ENCODE results near the gene SCGN.
A peak's percentile ranks its signal among the peaks of the same experiment; 100 is the strongest.

SCGN gene, protein sequence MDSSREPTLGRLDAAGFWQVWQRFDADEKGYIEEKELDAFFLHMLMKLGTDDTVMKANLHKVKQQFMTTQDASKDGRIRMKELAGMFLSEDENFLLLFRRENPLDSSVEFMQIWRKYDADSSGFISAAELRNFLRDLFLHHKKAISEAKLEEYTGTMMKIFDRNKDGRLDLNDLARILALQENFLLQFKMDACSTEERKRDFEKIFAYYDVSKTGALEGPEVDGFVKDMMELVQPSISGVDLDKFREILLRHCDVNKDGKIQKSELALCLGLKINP

GRCh38 chr6:25652007-25652515 is at the start of gene SCGN:
SCGN (plus strand) TSS chr6:25652215; CDS start chr6:25652404, 189 bp downstream.
- peak; percentile 73 for DNase-seq

DNA sequence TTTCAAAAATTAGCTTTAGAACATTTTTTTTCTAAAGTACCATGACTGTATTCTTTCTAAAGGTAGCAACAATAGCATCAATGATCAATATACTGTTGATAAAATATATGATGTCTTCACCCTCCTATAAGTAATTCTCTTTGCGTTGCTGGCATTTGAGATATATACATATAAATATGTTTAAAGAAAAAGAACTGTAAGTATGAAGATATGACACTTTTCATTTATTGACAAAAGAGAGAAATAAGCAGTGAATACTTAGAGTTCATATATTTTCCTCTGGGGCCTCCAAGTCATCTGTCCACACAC is 49.4 kb upstream of the SCGN start:
- no peak for DNase-seq

DNA sequence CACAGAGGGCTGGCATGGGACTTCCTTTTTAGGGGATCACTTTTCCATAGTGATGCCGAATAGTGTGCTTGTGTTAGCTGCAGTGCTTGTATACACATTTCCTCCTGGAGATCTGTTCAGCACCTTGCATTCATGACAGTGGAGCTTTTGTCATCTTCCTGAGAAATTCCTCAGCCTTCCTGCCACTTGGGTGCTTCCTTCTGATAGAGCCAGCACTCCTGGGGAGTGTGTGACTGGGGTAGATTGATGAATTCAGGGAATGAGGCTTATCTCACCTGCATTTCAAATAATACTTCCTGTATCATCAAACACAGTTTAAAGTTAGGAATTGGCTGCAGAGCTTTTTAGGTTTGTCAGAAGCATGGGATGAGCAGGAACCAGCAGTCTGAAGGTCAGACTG is 48.8 kb upstream of the SCGN start:
- no peak for DNase-seq

DNA sequence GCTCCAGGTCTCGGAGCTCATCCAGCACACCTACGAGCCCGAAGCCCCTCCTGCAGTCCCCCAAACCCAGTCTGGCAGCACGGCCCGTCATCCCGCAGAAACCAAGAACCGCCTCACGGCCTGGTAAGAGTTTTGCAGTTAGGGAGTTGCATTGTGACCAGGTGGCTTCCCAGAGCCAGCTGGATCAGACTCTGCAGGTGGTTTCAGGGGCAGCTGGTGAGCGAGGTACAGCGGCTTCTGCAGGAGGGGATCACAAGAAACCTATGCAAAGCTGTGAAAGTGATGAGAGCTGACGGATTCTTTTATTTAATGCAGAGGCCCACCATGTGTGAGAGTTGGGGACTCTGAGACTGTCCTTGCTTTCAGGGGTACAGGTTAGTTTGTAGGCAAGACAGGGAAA is 45.9 kb upstream of the SCGN start:
- DNase-seq, result no peak

DNA sequence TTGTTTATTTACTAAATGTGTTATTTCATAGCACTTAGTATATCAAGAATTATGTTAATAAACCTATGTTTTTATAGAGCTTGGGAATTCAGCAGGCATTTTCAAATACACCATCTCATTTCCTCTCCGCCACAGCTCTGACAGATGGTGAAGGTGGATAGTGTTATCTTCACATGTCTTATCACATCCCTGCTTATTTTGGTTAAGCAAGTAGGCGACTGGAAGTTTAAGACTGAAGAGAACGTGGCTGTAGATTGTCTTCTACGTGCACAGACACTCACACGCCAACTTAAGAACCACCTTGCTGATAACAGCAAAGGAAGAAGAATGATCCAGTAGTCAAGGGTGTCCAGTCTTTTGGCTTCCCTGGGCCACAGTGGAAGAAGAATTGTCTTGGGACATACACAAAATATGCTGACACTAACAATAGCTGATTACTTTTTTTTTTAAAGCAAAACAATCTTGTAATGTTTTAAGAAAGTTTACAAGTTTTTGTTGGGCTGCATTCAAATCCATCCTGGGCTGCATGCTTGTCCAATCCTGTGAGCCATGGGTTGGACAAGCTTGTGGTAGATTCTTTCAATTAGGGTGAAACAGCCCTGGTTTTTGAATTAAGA is 43.3 kb upstream of the SCGN start:
- DNase-seq, result no peak

- DNase-seq, result no peak
Measured at GRCh38 chr6:25612666-25613065, 39.3 kb upstream of the SCGN start.

GRCh38 chr6:25613415-25613814 is 38.6 kb upstream of the SCGN start:
- no peak for DNase-seq

GRCh38 chr6:25614052-25614451 is 38.0 kb upstream of the SCGN start:
- DNase-seq, result no peak

GRCh38 chr6:25615471-25615870 is 36.5 kb upstream of the SCGN start:
- no peak for DNase-seq

DNA sequence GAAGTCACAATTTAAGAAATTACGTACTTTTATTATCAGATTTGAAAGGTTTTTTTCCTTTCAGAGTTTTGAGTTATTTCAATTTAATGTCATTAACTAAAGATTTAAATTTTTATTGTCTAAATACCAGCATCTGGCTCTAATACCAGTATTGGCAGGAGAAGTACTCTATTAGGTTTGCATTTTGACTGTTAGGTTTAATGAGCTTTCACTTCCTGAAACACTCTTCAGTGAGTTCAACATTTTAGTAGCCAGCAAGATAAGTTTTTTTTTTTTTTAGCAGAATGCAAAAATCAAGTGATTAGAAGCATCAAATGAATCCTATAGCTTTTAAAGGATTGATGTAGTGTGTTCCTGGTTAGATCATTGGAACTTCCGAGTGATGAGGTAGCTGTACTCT is 34.0 kb upstream of the SCGN start:
- DNase-seq, result no peak

DNA sequence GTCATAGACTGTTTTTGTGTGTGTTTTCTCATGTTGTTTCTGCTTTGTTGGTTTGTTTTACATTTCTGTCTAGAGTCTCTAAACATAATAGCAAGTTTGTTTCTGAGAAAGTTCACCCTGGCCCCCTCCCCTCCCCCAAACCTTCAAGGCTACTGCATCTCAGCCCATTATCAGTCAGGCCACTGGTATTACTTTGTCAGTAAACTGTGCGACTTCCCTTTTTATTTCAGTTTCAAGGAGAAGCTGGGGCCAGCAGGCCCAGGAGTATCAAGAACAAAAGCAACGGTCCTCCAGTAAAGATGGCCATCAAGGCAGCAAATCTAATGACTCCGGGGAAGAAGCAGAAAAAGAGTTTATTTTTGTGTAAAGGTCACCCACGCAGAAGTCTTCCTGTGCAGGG is 32.8 kb upstream of the SCGN start:
- no peak for DNase-seq

DNA sequence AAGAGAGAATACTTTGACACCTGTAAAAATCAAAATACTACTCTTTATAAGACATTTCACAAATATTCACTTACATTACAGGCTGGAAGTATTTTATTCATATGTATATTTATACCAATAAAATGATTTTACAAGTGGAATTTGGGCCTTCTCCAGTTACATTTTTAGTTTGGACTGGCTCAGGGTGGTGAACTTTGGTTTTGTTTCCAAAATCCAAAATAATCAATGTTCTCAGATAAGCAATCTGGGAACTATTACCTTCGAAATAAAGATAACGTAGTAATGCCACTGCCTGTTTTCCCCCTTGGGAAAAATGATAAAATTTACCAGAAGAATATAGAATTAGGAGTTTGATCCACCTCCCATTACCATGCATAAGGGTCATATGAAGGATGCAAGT is 31.6 kb upstream of the SCGN start:
- no peak for DNase-seq

GRCh38 chr6:25623065-25623464 is 28.9 kb upstream of the SCGN start:
- no peak for DNase-seq

DNA sequence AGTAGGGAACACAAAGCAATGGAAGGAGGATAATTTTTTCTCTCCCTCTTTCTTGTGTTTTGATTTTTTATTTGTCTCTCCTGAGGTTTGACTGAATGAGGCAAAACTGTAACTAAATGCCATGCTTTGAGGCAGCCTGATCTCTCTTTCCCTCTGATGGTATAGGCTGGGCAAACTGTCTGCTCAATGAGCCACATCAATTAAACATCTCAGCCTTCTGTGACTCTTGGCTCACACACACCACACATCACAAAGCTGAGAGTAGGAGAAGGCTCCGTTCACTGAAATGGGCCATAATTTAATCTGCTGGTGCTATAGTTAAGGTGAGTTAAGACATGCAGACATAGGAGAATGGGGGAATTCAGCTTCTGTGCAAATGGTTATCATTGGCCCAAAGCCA is 28.1 kb upstream of the SCGN start:
- no peak for DNase-seq

DNA sequence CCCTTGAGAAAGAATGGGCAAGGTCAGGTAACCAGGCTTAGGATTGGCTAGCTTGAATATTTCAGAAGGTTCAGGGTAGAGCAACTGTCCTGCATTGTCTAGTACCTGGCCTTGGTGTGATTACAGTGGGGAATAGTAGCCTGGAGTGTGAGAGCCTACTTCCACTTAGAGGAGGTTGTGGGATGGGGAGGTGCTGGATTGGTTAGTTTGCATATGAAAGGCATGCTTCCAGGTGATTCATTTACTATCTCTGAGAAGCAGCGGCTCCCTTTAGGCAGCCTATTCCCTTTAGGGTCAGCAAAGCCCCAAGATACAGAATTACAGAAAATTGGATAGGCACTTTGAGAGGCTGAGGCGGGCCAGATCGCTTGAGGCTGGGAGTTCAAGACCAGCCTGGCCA is 25.0 kb upstream of the SCGN start:
- DNase-seq, result no peak

DNA sequence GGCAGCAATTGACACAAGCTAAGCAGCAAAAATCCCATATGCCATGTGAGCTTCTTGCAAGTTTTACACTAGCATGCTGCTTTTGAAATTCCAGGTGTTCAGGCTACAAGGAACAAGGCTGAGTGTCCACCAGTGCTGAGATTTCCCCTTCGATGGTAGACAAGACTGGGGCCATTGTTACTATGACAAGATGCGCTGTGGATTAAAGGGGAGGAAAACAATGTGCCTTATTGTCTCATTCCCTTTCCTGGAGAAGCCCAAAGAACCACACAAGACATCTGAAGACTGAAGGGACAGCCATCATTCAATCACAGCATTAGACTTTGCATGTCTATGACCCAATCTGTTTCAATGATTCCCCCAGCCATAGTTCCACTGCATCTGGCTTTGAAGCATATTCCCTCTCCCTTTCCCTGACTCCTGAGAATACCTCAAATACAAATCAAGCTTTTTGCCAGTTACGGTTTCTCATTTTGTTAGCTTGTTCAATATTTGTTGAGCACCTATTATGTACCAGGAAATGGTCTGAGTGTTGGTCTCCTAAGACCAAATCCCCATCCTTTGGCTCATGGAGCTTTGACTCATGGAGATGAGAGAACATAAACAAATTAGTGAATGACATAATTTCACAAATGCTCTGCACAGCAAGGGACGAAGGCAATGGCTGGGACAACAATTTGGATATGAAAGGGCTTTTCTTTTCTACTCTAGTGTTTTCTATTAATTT is 23.4 kb upstream of the SCGN start:
- DNase-seq, result no peak

GRCh38 chr6:25629198-25629576 is 22.8 kb upstream of the SCGN start:
- no peak for DNase-seq

DNA sequence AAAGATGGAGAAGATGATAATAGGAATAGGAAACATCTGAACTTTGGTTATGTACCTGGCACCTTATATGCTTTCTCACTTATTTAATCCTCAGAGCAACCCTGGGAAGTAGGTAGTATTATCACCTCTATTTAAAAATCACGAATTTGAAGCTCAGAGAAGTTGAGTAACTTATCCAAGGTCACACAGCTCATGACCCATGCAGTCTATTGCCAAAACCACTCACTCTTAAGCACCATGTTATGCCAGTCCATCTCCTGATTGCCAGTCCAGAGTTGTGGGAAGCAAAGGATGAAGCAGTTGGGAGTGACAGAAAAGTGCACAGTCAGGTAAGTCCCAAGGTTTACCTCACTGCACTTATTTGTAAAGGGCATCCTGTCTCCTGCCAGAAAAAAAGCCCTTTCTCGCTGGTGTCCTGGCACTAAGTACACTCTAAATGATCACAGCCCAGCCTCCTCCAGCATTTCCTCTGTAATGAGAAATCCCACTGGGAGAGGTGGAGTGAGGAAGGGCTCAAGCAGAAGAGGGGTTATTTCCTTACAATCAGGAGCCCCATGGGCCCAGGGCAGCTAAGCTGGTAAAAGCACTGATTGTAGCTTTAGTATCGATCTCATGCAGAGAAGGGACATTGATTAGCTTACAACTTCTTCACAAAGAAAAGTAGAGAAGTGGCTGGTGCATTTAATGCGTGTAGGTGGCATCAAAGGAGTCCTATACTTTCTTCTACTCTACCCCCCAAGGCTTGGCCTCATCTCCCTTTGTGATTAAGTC is 21.3 kb upstream of the SCGN start:
- no peak for DNase-seq

GRCh38 chr6:25635886-25636317 is 16.1 kb upstream of the SCGN start:
- DNase-seq, result no peak

DNA sequence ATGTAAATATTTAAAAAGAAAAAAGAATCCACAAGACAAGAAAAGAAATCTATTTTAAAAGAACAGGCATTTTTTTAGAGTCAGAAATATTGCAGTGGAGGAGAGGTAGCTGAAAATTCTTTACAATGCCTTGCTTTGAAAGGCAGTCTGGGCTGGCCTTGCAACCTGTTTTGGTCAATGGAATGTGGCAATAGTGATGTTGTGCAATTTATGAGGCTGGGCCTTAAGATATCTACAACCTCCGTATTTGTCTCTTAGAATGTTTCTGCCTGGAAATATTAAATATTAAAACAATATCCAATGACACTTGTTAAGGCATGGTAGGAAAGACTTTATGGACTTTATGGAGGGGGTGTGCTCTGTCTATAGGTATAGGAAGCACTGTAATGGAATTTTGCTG is 14.8 kb upstream of the SCGN start:
- no peak for DNase-seq

- no peak for DNase-seq
Measured at GRCh38 chr6:25637960-25638434, 14.0 kb upstream of the SCGN start.

DNA sequence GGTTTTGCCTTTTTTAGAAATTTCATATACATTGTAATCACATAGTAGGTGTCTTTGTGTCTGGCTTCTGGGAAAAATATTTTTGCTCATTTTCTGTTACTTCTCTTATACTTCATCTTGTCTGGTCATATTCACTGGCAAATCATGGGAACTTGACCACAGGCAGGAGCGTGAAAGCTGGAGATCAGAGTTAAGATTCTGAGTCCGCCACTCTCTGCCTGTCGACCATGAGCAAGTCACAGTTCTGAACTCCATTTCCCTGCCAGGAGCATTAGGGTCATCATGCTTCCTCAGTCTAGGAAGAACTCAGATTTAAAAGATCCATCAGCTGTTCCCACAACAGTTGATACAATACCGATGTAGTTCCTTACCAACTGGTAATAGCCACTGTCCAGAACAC is 12.4 kb upstream of the SCGN start:
- DNase-seq, result no peak

GRCh38 chr6:25640446-25640845 is 11.6 kb upstream of the SCGN start:
- DNase-seq, result no peak

Data from activated CD8-positive, alpha-beta memory T cell treated with anti-CD3 and anti-CD28 coated beads, Interleukin-2, amount 50 U/mL, for 48 hours (primary cell).